ENCODE results near the gene THAP4. TPM values are rescaled to one million over a fixed set of nuclear protein-coding genes. Genes with fewer than 3 reads are reported as not detected.

THAP4 gene
- total RNA-seq, 1 donor from 2014 or later: 50.1 TPM

GRCh38 chr2:241617431-241618154 is 19.4 kb downstream of the THAP4 start:
- DNase-seq (ENCODE audit: low spot score in 2 of 2, unreplicated experiment in 2 of 2): no peak
- peak overlapping the region; percentile 30 for H3K4me3 Mint-ChIP-seq
- peaks cover 9% of the 10 kb centered on the region for H3K9me3 Mint-ChIP-seq
- peaks cover 19% of the 10 kb centered on the region for H3K36me3 Mint-ChIP-seq
- H3K4me1 Mint-ChIP-seq: peaks cover 10% of the 10 kb centered on the region
- peak overlapping the region; percentile 28 for H3K27ac Mint-ChIP-seq
- no peak for TF ChIP-seq CTCF (IDR thresholded peaks at IDR 0.05; ENCODE audit: unreplicated experiment)
- H3K27me3 Mint-ChIP-seq (ENCODE audit: low read depth): no peaks in the 10 kb centered on the region

- no peaks in the 10 kb centered on the region for H3K27me3 Mint-ChIP-seq (ENCODE audit: low read depth)
- peaks cover 6% of the 10 kb centered on the region for H3K9me3 Mint-ChIP-seq
- TF ChIP-seq CTCF (IDR thresholded peaks at IDR 0.05; ENCODE audit: unreplicated experiment): no peak
- no peak overlapping the region for H3K27ac Mint-ChIP-seq
- no peak for DNase-seq (ENCODE audit: low spot score in 2 of 2, unreplicated experiment in 2 of 2)
- peaks cover 10% of the 10 kb centered on the region for H3K4me1 Mint-ChIP-seq
- H3K4me3 Mint-ChIP-seq: no peak overlapping the region
- H3K36me3 Mint-ChIP-seq: peaks cover 15% of the 10 kb centered on the region
Measured at GRCh38 chr2:241616168-241617125, 20.5 kb downstream of the THAP4 start.

GRCh38 chr2:241615522-241616052 is 21.4 kb downstream of the THAP4 start:
- no peak for DNase-seq (ENCODE audit: low spot score in 2 of 2, unreplicated experiment in 2 of 2)
- Mint-ChIP-seq H3K27ac (no peak overlapping the region), H3K27me3 (ENCODE audit: low read depth) (no peaks in the 10 kb centered on the region), H3K9me3 (peaks cover under 1% of the 10 kb centered on the region), H3K36me3 (peaks cover 10% of the 10 kb centered on the region), H3K4me1 (peaks cover 11% of the 10 kb centered on the region), H3K4me3 (no peak overlapping the region)
- no peak for TF ChIP-seq CTCF (IDR thresholded peaks at IDR 0.05; ENCODE audit: unreplicated experiment)

- Mint-ChIP-seq H3K36me3 (peaks cover 7% of the 10 kb centered on the region), H3K27ac (no peak overlapping the region), H3K4me3 (no peak overlapping the region), H3K27me3 (ENCODE audit: low read depth) (no peaks in the 10 kb centered on the region), H3K4me1 (peaks cover 12% of the 10 kb centered on the region), H3K9me3 (no peaks in the 10 kb centered on the region)
- TF ChIP-seq CTCF (IDR thresholded peaks at IDR 0.05; ENCODE audit: unreplicated experiment): no peak
- DNase-seq (ENCODE audit: low spot score in 2 of 2, unreplicated experiment in 2 of 2): no peak
Measured at GRCh38 chr2:241615041-241615440, 21.9 kb downstream of the THAP4 start.

GRCh38 chr2:241613017-241613780 is 23.8 kb downstream of the THAP4 start:
- no peak overlapping the region for H3K4me3 Mint-ChIP-seq
- no peaks in the 10 kb centered on the region for H3K36me3 Mint-ChIP-seq
- no peaks in the 10 kb centered on the region for H3K27me3 Mint-ChIP-seq (ENCODE audit: low read depth)
- DNase-seq (ENCODE audit: low spot score in 2 of 2, unreplicated experiment in 2 of 2): no peak
- no peak for TF ChIP-seq CTCF (IDR thresholded peaks at IDR 0.05; ENCODE audit: unreplicated experiment)
- peaks cover 12% of the 10 kb centered on the region for H3K4me1 Mint-ChIP-seq
- no peaks in the 10 kb centered on the region for H3K9me3 Mint-ChIP-seq
- no peak overlapping the region for H3K27ac Mint-ChIP-seq
